AG04450 (cell line): Measurements from ENCODE around the gene MYO9B. TPM values are rescaled to one million over a fixed set of nuclear protein-coding genes. Genes with fewer than 3 reads are reported as not detected.

ENCODE experiments used
- CTCF ChIA-PET: fragments of 300-600, 350-600 bp; formaldehyde crosslinking; extraction: SDS; loops from one replicate; lab custom pipeline; 2022; ENCODE audit warnings: antibody characterized with exemption, inconsistent platforms; lab: Charles Lee
- POLR2A ChIA-PET: fragments of 350-600 bp; formaldehyde crosslinking; extraction: SDS; loops from one replicate; lab custom pipeline; 2021; ENCODE audit warnings: antibody characterized with exemption, inconsistent platforms; lab: Yijun Ruan, JAX
- DNase-seq: peaks from one replicate; pipeline ENCODE4 v3.0.0-alpha.2; 2011; ENCODE audit warnings: low read depth, low spot score
- H3K27ac ChIP-seq: one replicate; pipeline ENCODE4 v1.5.1; 2012; ENCODE audit warnings: low read depth, low read length, control low read depth
- H3K27me3 ChIP-seq: one replicate; pipeline ENCODE4 v1.6.0; 2012; ENCODE audit warnings: low read length; ENCODE audit not compliant: control insufficient read depth, insufficient read depth
- H3K4me3 ChIP-seq: 2 replicates; pipeline ENCODE4 v1.5.1; 2011; ENCODE audit warnings: mild to moderate bottlenecking, low read depth, low read length, control low read depth
- H3K9me3 ChIP-seq: 2 replicates; pipeline ENCODE4 v1.5.1; 2012; ENCODE audit warnings: low read length; ENCODE audit not compliant: control insufficient read depth, insufficient read depth
- polyA plus RNA-seq: library from polyadenylated mRNA; depleted of rRNA; stranded (reverse); fragments of >200 nt; gene quantifications from 2 replicates; pipeline ENCODE4 v1.2.3, GENCODE V29; 2011
- TF ChIP-seq, protein P1 (sequence below): IDR thresholded peaks from 2 replicates; pipeline ENCODE4 v1.5.1; 2011; ENCODE audit warnings: low read depth, low read length, control low read depth, inconsistent platforms

Gene MYO9B
- polyA plus RNA-seq, 1 experiment: 34.5 TPM

DNA sequence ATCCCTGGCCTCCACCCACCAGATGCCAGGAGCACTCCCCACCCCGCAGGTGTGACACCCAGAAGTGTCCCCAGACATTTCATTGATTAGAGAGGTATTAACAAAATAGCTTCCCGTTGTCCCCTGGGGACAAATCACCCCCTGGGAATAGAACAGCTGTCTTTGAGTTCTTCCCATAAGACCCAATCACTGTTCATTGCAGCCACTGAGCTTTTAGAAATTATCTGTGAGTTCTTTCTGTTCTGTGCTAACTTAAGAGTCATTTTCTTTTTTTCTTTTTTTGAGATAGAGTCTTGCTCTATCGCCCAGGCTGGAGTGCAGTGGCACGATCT, 32.8 kb downstream of the MYO9B start:
- Histone ChIP-seq H3K27me3 (no peaks in the 10 kb centered on the region), H3K27ac (peak overlapping the region; percentile 90), H3K9me3 (no peaks in the 10 kb centered on the region), H3K4me3 (peak overlapping the region; percentile 15; the same call in 1 of the 2 replicates)
- ChIA-PET POLR2A (interaction anchor here (0.7 to 1.6 kb wide), 5 partner anchors 11 to 52 kb away, joined by 3 to 14 read pairs (median 4); no protein-coding TSS in a partner anchor), CTCF (no interaction called here)
- DNase-seq: no peak
- TF ChIP-seq, protein P1, sequence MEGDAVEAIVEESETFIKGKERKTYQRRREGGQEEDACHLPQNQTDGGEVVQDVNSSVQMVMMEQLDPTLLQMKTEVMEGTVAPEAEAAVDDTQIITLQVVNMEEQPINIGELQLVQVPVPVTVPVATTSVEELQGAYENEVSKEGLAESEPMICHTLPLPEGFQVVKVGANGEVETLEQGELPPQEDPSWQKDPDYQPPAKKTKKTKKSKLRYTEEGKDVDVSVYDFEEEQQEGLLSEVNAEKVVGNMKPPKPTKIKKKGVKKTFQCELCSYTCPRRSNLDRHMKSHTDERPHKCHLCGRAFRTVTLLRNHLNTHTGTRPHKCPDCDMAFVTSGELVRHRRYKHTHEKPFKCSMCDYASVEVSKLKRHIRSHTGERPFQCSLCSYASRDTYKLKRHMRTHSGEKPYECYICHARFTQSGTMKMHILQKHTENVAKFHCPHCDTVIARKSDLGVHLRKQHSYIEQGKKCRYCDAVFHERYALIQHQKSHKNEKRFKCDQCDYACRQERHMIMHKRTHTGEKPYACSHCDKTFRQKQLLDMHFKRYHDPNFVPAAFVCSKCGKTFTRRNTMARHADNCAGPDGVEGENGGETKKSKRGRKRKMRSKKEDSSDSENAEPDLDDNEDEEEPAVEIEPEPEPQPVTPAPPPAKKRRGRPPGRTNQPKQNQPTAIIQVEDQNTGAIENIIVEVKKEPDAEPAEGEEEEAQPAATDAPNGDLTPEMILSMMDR: no peak

- Histone ChIP-seq H3K9me3 (no peaks in the 10 kb centered on the region), H3K27me3 (no peaks in the 10 kb centered on the region), H3K27ac (peak overlapping the region; percentile 31), H3K4me3 (no peak overlapping the region)
- TF ChIP-seq, protein P1: no peak
- CTCF ChIA-PET: no interaction called here
- no peak for DNase-seq
- POLR2A ChIA-PET: no interaction called here
Observed at GRCh38 chr19:17109300-17109699, 33.7 kb downstream of the MYO9B start.

- TF ChIP-seq, protein P1: no peak
- no peak for DNase-seq
- Histone ChIP-seq H3K27me3 (no peaks in the 10 kb centered on the region), H3K4me3 (no peak overlapping the region), H3K9me3 (no peaks in the 10 kb centered on the region), H3K27ac (no peak overlapping the region)
- POLR2A ChIA-PET: no interaction called here
- CTCF ChIA-PET: no interaction called here
Observed at GRCh38 chr19:17109962-17110598, 34.5 kb downstream of the MYO9B start.

GRCh38 chr19:17110599-17110966, 35.0 kb downstream of the MYO9B start:
- Histone ChIP-seq H3K27ac (no peak overlapping the region), H3K27me3 (no peaks in the 10 kb centered on the region), H3K4me3 (no peak overlapping the region), H3K9me3 (no peaks in the 10 kb centered on the region)
- ChIA-PET CTCF (no interaction called here), POLR2A (no interaction called here)
- TF ChIP-seq, protein P1: no peak
- DNase-seq: no peak

GRCh38 chr19:17111766-17112165, 36.2 kb downstream of the MYO9B start:
- TF ChIP-seq, protein P1: no peak
- DNase-seq: no peak

More at GRCh38 chr19:17111766-17112165, 36.2 kb downstream of the MYO9B start:
- ChIA-PET CTCF (no interaction called here), POLR2A (no interaction called here)
- H3K27me3 ChIP-seq: no peaks in the 10 kb centered on the region
- H3K9me3 ChIP-seq: no peaks in the 10 kb centered on the region
- no peak overlapping the region for H3K27ac ChIP-seq
- H3K4me3 ChIP-seq: no peak overlapping the region
